Hepatocyte (in vitro differentiated cells): ENCODE data around the gene FOXO1. TPM values are rescaled to one million over a fixed set of nuclear protein-coding genes. Genes with fewer than 3 reads are reported as not detected.

Experiments used
- DNase-seq: peaks from one replicate; pipeline ENCODE4 v3.0.0-alpha.2; 2016; ENCODE audit warnings: low spot score
- H2AFZ ChIP-seq: fragments of 200-600 bp; sonication (generic); 2 replicates; pipeline ENCODE4 v1.6.0; 2016; ENCODE audit warnings: antibody characterized with exemption, mild to moderate bottlenecking
- H3K27ac ChIP-seq: fragments of 200-600 bp; sonication (generic); 2 replicates; pipeline ENCODE4 v1.5.1; 2016; ENCODE audit warnings: mild to moderate bottlenecking
- H3K27me3 ChIP-seq: fragments of 200-600 bp; sonication (generic); 2 replicates; pipeline ENCODE4 v1.6.1; 2016
- H3K36me3 ChIP-seq: fragments of 200-600 bp; sonication (generic); replicated peaks from 2 replicates; pipeline ENCODE4 v1.5.1; 2016; ENCODE audit warnings: low read depth; ENCODE audit not compliant: insufficient read depth
- H3K4me1 ChIP-seq: fragments of 200-600 bp; sonication (generic); 2 replicates; pipeline ENCODE4 v1.5.1; 2016; ENCODE audit warnings: mild to moderate bottlenecking, moderate library complexity; ENCODE audit not compliant: insufficient read depth
- H3K4me2 ChIP-seq: fragments of 200-600 bp; sonication (generic); 2 replicates; pipeline ENCODE4 v1.6.0; 2016
- H3K4me3 ChIP-seq: fragments of 200-600 bp; sonication (generic); 2 replicates; pipeline ENCODE4 v1.5.1; 2016; ENCODE audit warnings: mild to moderate bottlenecking
- H3K79me2 ChIP-seq: fragments of 200-600 bp; sonication (generic); 2 replicates; pipeline ENCODE4 v1.6.0; 2017; ENCODE audit warnings: mild to moderate bottlenecking
- H3K9me2 ChIP-seq: fragments of 200-600 bp; sonication (generic); replicated peaks from 2 replicates; pipeline ENCODE4 v1.6.0; 2017; ENCODE audit warnings: mild to moderate bottlenecking; ENCODE audit not compliant: insufficient read depth
- H3K9me3 ChIP-seq: fragments of 200-600 bp; sonication (generic); 2 replicates; pipeline ENCODE4 v1.5.1; 2016; ENCODE audit warnings: low read depth, mild to moderate bottlenecking
- H4K20me1 ChIP-seq: fragments of 200-600 bp; sonication (generic); 2 replicates; pipeline ENCODE4 v1.6.0; 2016; ENCODE audit warnings: mild to moderate bottlenecking; ENCODE audit not compliant: insufficient read depth, poor library complexity, severe bottlenecking
- CTCF ChIP-seq: fragments of 200-600 bp; sonication (generic); IDR thresholded peaks from 2 replicates; pipeline ENCODE4 v1.5.1; 2016; ENCODE audit warnings: antibody characterized with exemption, mild to moderate bottlenecking; ENCODE audit not compliant: poor library complexity
- EZH2 ChIP-seq: fragments of 200-600 bp; sonication (generic); IDR thresholded peaks from 2 replicates; pipeline ENCODE4 v1.6.1; 2016; ENCODE audit warnings: antibody characterized with exemption, mild to moderate bottlenecking, borderline replicate concordance
- EZH2phosphoT487 ChIP-seq: fragments of 200-600 bp; sonication (generic); IDR thresholded peaks from one replicate; pipeline ENCODE4 v1.6.1; 2018; ENCODE audit warnings: antibody characterized with exemption, mild to moderate bottlenecking, low read depth, moderate library complexity; ENCODE audit not compliant: unreplicated experiment, severe bottlenecking
- WGBS: methylation state at CpG from one replicate; pipeline ENCODE4 v1.1.6; 2016; ENCODE audit warnings: low lambda C conversion rate; ENCODE audit errors: missing lambda C conversion rate; 5-methylcytosine and 5-hydroxymethylcytosine counted together
- polyA plus RNA-seq: library from polyadenylated mRNA; unstranded; fragments of >200 nt; fragmentation: Nextera tagmentation; extraction: Ambion mirVana; gene quantifications from 2 replicates; pipeline ENCODE4 v1.2.1, GENCODE V29; 2016
- total RNA-seq: library from RNA; depleted of rRNA; stranded (reverse); fragments of >200 nt; gene quantifications from 2 replicates; pipeline ENCODE4 v1.2.3, GENCODE V29; 2014

FOXO1 gene
- total and polyA plus RNA-seq, 2 experiments from 2014 or later: 30.3 to 35.2 TPM

- TF ChIP-seq EZH2 (no peak), CTCF (no peak), EZH2phosphoT487 (no peak)
- H3K9me3 ChIP-seq: no peaks in the 10 kb centered on the region
- H3K79me2 ChIP-seq: peaks cover 86% of the 10 kb centered on the region
- no peaks in the 10 kb centered on the region for H3K9me2 ChIP-seq
- peaks cover 7% of the 10 kb centered on the region for H4K20me1 ChIP-seq
- WGBS: 63% methylated on average over 10 of the region's 10 CpGs
- H2AFZ ChIP-seq: no peak overlapping the region
- no peaks in the 10 kb centered on the region for H3K27me3 ChIP-seq
- H3K36me3 ChIP-seq: no peaks in the 10 kb centered on the region
- H3K4me3 ChIP-seq: no peak overlapping the region
- DNase-seq: no peak
- H3K27ac ChIP-seq: peak overlapping the region; percentile 54
- peak overlapping the region; percentile 17 for H3K4me2 ChIP-seq
- peaks cover 26% of the 10 kb centered on the region for H3K4me1 ChIP-seq
Measured at GRCh38 chr13:40568246-40569023, 98.0 kb downstream of the FOXO1 start.

- 71% methylated on average over 2 of the region's 2 CpGs for WGBS
- Histone ChIP-seq H3K9me2 (no peaks in the 10 kb centered on the region), H3K4me3 (no peak overlapping the region), H3K4me1 (peaks cover 28% of the 10 kb centered on the region), H3K4me2 (no peak overlapping the region), H3K27ac (no peak overlapping the region), H3K27me3 (no peaks in the 10 kb centered on the region), H3K79me2 (peaks cover 84% of the 10 kb centered on the region), H2AFZ (no peak overlapping the region), H3K36me3 (no peaks in the 10 kb centered on the region), H4K20me1 (peaks cover 14% of the 10 kb centered on the region), H3K9me3 (no peaks in the 10 kb centered on the region)
- TF ChIP-seq CTCF (no peak), EZH2 (no peak), EZH2phosphoT487 (no peak)
- no peak for DNase-seq
Measured at GRCh38 chr13:40566811-40567210, 99.6 kb downstream of the FOXO1 start.

- WGBS: 72% methylated on average over 5 of the region's 5 CpGs
- Histone ChIP-seq H3K4me1 (peaks cover 28% of the 10 kb centered on the region), H3K9me3 (no peaks in the 10 kb centered on the region), H3K9me2 (no peaks in the 10 kb centered on the region), H3K36me3 (no peaks in the 10 kb centered on the region), H2AFZ (no peak overlapping the region), H3K4me2 (no peak overlapping the region), H3K79me2 (peaks cover 73% of the 10 kb centered on the region), H3K27me3 (no peaks in the 10 kb centered on the region), H4K20me1 (peaks cover 14% of the 10 kb centered on the region), H3K4me3 (no peak overlapping the region), H3K27ac (no peak overlapping the region)
- DNase-seq: no peak
- no peak for TF ChIP-seq EZH2
- TF ChIP-seq EZH2phosphoT487: no peak
- TF ChIP-seq CTCF: no peak
Measured at GRCh38 chr13:40565282-40566148, 100.9 kb downstream of the FOXO1 start.
